DOHH2 (cell line): ENCODE results near the gene LCP2.

Experiments used
- EZH2phosphoT487 ChIP-seq: fragments of 200-600 bp; sonication (generic); IDR thresholded peaks from 2 replicates; pipeline ENCODE4 v1.6.1; 2017; ENCODE audit warnings: borderline replicate concordance, mild to moderate bottlenecking, antibody characterized with exemption, low read length, moderate library complexity, mixed read lengths
- TF ChIP-seq, protein P1 (sequence below): fragments of 200-600 bp; sonication (generic); IDR thresholded peaks from one replicate; pipeline ENCODE4 v1.5.1; 2014; ENCODE audit warnings: antibody characterized with exemption, mild to moderate bottlenecking, low read depth, low read length; ENCODE audit not compliant: poor library complexity, severe bottlenecking

DNA sequence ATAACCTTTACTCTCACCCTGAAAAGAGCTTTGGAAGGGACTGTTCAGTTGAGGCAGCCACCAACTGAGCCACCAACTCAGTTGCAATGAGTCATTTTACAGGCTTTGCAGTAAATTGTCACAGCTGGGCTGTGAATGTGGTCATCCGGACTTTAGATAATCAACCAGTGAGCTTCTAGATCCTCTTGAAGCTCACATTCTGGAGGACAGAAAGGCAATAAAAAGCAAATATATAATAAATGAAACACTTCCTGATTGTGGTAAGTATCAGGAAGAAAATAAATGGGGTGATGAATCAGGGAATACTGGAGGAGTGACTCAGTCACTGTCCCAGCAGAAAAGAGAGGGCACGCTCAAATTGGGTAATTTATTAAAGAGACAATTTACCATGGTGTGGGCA is 78.0 kb downstream of the LCP2 start:
- TF ChIP-seq, protein P1, sequence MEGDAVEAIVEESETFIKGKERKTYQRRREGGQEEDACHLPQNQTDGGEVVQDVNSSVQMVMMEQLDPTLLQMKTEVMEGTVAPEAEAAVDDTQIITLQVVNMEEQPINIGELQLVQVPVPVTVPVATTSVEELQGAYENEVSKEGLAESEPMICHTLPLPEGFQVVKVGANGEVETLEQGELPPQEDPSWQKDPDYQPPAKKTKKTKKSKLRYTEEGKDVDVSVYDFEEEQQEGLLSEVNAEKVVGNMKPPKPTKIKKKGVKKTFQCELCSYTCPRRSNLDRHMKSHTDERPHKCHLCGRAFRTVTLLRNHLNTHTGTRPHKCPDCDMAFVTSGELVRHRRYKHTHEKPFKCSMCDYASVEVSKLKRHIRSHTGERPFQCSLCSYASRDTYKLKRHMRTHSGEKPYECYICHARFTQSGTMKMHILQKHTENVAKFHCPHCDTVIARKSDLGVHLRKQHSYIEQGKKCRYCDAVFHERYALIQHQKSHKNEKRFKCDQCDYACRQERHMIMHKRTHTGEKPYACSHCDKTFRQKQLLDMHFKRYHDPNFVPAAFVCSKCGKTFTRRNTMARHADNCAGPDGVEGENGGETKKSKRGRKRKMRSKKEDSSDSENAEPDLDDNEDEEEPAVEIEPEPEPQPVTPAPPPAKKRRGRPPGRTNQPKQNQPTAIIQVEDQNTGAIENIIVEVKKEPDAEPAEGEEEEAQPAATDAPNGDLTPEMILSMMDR = no peak
- no peak for TF ChIP-seq EZH2phosphoT487
